ENCODE data around the gene AKAP1. TPM values are rescaled to one million over a fixed set of nuclear protein-coding genes. Genes with fewer than 3 reads are reported as not detected.
"Not testable (repeated sequence)": the region's sequence is repeated elsewhere in the genome, so short reads cannot be mapped to it uniquely, and the experiment has no call there.

The AKAP1 gene
- polyA plus RNA-seq, 12 donors, result 45.8 to 86.5 (median 61.3) TPM; not detected in 1

DNA sequence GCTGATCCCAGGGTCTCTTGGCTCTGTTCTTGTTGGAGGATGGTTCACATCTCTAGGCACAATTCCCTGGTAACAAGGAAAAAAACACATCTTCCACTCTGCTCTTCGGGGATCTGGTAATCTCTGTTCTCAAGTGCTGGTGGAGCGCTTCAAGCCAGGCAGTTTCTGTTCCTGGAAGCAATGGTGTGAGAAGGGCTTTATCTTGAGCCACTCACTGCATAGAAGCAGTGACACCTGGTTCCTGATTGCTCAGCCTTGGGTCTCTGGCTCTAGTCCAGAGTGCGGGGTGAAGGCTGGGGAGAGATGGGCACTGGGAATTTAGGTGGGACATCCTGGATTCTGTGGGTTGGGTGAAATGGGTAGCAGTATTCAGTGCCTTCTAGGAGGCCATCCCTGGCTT is 14.1 kb downstream of the AKAP1 start:
- DNase-seq, result no peak

DNA sequence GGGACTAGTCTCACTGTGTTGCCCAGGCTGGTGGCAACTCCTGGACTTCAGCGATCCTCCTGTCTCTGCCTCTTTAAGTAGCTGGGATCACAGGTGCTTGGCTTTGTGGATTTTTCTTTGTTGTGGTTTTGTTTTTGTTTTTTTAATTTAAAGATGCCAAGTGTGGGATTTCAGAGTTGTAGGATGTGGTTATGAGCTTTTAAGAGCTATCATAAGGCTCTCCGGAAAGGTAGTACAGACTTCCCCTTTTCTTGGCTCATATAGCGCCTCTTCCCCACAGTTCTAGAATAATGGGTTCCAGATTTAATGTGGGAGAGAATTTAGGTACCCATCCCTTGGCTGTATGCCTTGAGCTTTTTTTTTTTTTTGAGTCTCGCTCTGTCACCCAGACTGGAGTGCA is 17.1 kb downstream of the AKAP1 start:
- DNase-seq, result no peak

- DNase-seq, result not testable (repeated sequence)
Measured at GRCh38 chr17:57102660-57103059, 17.6 kb downstream of the AKAP1 start.

DNA sequence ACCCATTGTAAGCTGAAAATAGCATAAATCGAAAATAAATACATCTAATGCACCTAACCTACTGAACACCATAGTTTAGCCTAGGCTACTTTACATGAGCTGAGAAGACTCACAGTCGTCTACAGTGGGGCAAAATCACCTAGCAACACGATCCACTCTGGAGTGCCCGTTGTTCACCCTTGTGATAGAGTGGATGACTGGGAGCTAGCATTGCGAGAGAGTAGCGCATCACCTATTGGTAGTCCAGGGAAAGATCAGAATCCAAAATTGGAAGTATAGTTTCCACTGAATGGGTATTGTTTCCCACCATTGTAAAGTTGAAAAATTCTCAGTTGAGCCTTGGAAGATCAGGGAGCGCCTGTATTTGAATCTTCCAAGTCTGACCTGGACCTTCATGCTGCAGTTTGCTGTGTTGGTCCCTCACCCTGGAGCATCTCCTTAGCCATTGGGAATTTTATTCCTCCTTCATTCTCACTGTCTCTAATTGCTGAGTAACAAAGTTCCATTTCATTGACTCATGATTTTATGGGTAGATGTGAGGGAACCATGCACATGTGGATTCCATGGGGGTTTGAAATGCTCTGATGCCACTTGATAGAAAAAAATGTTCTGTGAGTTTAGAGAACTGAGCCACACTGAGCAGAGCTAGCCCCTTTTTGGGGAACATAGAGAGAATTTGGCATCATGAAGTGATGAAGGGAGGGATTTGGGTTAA is 19.6 kb downstream of the AKAP1 start:
- no peak for DNase-seq

GRCh38 chr17:57105591-57105990 is 20.5 kb downstream of the AKAP1 start:
- no peak for DNase-seq

DNA sequence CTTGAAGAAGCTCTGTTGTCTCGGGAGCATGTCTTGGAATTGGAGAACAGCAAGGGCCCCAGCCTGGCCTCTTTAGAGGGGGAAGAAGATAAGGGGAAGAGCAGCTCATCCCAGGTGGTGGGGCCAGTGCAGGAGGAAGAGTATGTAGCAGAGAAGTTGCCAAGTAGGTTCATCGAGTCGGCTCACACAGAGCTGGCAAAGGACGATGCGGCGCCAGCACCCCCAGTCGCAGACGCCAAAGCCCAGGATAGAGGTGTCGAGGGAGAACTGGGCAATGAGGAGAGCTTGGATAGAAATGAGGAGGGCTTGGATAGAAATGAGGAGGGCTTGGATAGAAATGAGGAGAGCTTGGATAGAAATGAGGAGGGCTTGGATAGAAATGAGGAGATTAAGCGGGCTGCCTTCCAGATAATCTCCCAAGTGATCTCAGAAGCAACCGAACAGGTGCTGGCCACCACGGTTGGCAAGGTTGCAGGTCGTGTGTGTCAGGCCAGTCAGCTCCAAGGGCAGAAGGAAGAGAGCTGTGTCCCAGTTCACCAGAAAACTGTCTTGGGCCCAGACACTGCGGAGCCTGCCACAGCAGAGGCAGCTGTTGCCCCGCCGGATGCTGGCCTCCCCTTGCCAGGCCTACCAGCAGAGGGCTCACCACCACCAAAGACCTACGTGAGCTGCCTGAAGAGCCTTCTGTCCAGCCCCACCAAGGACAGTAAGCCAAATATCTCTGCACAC is 21.2 kb downstream of the AKAP1 start:
- DNase-seq, result no peak

DNA sequence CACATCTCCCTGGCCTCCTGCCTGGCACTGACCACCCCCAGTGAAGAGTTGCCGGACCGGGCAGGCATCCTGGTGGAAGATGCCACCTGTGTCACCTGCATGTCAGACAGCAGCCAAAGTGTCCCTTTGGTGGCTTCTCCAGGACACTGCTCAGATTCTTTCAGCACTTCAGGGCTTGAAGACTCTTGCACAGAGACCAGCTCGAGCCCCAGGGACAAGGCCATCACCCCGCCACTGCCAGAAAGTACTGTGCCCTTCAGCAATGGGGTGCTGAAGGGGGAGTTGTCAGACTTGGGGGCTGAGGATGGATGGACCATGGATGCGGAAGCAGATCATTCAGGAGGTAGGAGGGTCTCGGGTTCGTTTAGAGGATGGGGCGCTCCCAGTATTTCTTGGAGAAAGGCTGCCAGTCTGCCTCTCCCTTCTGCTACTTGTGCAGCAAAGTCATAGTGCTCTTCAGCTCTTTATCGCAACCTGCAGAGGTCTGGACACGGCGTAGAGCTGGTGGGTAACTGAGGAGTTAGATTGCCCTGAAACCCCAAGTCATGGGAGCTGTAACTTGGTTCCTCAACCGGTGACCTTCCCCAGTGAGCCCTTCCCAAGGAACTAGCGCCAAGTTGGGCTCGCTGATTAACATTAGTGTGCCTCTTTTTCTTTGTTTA is 21.9 kb downstream of the AKAP1 start:
- no peak for DNase-seq

- DNase-seq, result no peak
Measured at GRCh38 chr17:57107498-57108101, 22.6 kb downstream of the AKAP1 start.

DNA sequence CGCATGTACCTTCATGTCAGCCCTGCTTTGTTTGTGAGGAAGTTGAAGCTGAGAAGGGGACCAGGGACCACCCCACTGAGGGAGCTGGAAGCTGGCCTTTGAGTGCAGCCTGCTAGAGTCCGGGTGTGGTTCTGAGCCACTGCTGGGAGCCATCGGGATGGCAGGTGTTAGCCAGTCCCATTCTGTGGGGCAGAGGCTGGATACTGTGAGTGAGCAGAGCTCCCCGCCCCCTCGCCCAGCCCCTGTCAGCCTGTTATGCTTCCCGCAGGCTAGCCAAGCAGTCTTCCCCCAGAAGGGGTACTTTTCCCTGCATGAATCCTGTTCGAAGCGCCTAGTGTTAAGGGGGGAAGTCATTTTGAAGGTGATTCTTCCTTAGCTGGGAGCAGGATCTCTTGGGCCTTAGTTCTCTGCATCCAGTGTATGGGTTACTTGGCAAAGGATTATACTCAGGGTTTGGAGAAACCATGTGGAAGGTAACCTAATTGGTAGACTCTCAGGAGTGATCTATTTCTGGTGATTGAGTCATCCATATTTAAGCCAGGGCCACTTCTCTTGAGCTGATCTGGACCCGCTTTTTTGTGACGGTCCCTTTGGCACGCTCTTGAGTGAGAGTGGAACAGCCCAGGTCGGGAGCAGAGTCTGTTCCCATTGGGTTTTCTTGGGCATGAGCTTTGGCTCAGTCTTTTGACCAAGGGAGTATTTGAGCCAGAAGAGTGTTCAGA is 23.8 kb downstream of the AKAP1 start:
- no peak for DNase-seq

DNA sequence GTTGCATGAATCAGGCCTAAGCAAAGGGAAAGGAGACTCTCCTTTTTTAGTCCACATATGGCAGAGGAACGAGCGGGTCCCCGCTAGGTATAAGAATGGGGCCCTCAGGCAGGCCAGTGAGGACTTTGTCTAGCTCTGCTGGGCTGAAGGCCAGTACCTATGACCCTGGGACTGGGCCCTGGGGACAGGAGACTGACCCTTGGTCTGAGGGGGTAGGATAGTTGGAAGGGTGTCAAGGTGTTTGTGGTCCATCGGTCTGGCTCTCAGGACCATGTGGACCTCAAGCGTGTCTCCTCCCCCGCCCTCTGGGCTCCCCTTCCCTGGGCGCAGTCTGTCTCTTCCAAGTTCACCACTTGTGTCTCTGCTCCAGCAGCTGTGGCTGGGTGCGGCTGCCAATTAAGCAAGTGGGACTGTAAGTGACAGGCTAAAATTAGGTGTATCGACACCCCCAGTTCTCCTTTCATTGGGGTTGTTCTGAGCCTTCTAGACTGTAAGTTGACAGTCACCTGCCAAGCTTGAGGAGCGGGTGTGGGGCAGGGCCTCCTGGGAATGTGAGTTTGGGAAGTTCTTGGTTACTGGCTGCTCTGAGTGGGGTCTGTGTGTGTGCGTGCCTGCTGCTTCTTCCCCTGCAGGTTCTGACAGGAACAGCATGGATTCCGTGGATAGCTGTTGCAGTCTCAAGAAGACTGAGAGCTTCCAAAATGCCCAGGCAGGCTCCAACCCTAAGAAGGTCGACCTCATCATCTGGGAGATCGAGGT is 24.5 kb downstream of the AKAP1 start:
- no peak for DNase-seq

DNA sequence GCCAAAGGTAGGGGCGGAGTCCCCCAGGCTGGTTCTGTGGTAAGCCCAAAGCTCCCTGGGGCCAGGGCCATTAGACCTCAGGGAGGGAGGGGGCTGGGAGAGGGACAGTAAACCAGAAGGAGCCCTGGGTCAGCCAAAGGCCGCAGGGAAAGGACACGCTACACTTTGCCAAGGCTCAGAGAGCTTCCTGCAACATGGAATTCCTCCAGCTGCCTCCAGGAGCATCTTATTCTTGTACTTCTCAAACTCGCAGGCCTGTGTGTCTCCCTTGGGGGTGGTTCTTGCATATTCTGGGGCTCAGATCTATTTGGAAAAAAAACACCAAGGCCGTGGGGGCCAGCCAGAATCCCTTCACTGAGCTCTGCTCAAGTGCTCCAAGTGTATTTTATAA is 25.1 kb downstream of the AKAP1 start:
- DNase-seq, result peak; percentile 82

DNA sequence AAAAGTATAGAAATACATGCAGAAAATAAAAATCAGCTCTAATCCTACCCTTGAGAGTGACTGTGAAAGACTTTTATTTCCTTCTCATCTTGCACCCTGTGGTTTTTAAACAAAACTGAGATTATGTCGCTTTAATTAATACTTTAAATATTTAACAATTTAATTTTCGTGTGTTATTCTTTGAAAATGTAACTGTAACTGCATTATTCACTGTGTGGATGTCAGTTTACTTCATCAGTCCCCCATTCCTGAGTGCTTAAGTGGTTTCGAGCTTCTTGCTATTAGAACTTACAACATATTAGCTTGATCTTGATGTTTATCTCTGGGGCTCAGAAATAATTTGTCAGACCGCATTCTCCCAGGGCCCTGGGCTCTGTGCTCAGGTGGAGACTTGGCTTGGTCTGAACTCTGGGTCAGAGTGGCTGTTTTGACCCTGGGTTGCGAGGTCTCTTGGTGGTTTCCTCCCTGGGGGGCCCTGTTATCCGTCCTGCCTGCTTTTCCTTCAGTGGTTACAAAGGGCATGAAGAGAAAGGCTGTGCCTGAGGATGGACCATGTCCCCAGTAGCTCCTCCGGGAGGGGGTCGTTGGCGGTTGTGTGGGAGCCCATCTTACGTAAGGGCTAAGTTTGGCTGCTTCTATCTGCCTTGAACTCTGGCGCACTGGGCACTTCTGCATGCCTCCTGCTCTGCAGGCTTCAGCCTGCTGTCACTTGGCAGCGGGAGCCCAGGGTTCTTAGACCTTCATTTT is 25.7 kb downstream of the AKAP1 start:
- no peak for DNase-seq

- DNase-seq, result no peak
Measured at GRCh38 chr17:57111386-57111785, 26.3 kb downstream of the AKAP1 start.

DNA sequence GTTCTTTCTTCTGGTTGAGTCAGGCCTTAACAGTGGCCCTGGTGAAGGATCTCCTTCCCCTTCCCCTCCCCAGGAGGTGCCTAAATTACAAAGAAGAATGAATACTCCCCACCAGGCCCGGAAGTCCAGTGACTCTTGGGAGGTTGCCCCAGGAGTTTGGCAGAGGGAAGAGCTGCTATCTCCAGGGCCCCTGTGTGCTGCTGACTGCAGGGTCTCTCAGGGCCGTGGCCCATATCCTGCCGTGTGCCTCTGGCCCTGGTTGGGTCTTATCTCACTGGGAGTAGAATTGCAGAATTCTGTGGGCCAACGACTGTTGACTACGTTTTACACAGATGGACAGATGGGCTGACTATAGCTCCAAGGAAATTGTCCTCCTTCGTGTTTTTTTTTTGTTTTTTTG is 28.0 kb downstream of the AKAP1 start:
- no peak for DNase-seq

DNA sequence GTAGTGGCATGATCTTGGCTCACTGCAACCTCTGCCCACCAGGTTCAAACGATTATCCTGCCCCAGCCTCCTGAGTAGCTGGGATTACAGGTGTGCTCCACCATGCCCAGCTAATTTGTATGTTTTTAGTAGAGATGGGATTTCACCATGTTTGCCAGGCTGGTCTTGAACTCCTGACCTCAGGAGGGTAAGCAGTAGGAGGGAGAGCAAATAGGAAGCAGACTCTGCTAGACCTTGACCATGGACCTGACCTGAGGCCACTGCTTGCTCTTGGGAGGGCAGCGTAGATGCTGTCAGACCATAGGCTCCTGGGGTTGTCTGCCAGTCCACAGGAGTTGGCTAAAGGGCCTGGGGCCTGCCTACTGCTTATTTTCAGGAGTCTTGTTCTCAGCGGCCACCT is 28.6 kb downstream of the AKAP1 start:
- no peak for DNase-seq

DNA sequence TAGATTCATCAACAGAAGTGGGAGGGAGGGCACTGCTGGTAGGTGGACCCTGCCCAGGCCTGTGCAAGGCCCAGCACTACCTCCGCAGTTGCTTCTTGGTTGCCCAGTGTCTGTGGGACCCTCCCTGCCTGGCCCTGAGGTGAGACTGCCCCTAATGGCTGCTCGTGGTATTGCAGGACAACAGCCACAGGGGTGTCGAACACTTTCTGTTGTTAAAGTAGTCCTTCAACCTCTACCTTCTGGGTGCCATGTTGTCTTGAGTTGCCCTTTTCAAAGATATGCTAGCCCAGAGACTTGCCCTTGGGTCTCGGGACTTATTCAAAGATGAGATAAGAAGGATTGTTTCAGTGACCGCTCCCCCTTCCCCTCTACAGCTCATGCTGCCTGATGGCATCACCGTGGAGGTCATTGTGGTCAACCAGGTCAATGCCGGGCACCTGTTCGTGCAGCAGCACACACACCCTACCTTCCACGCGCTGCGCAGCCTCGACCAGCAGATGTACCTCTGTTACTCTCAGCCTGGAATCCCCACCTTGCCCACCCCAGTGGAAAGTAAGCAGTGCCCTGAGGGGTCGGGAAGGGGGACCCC is 29.1 kb downstream of the AKAP1 start:
- DNase-seq, result no peak

- no peak for DNase-seq
Measured at GRCh38 chr17:57115377-57115776, 30.3 kb downstream of the AKAP1 start.

DNA sequence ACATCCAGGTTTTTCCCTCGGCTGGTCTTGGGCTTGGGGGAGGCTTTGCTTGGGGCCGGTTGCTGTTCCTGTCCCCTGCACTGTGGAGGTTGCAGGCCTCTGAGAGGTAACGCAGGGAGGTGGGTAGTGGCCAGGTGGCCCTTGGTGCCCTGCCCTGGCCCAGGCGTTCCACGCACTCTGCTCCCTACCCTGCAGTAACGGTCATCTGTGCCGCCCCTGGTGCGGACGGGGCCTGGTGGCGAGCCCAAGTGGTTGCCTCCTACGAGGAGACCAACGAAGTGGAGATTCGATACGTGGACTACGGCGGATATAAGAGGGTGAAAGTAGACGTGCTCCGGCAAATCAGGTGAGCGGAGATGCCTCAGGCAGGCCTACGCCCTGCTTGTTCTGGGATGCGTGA is 30.9 kb downstream of the AKAP1 start:
- no peak for DNase-seq

- no peak for DNase-seq
Measured at GRCh38 chr17:57117798-57118197, 32.8 kb downstream of the AKAP1 start.

GRCh38 chr17:57120814-57121213 is 35.8 kb downstream of the AKAP1 start:
- no peak for DNase-seq
